HG03064 (cell line): ENCODE results near the gene PMEPA1.

ENCODE experiments used
- ATAC-seq: cut with Tn5 transposase; IDR thresholded peaks from one replicate; pipeline ENCODE4 v1.9.1; 2021; ENCODE audit warnings: low read depth; ENCODE audit not compliant: unreplicated experiment

PMEPA1 gene

DNA sequence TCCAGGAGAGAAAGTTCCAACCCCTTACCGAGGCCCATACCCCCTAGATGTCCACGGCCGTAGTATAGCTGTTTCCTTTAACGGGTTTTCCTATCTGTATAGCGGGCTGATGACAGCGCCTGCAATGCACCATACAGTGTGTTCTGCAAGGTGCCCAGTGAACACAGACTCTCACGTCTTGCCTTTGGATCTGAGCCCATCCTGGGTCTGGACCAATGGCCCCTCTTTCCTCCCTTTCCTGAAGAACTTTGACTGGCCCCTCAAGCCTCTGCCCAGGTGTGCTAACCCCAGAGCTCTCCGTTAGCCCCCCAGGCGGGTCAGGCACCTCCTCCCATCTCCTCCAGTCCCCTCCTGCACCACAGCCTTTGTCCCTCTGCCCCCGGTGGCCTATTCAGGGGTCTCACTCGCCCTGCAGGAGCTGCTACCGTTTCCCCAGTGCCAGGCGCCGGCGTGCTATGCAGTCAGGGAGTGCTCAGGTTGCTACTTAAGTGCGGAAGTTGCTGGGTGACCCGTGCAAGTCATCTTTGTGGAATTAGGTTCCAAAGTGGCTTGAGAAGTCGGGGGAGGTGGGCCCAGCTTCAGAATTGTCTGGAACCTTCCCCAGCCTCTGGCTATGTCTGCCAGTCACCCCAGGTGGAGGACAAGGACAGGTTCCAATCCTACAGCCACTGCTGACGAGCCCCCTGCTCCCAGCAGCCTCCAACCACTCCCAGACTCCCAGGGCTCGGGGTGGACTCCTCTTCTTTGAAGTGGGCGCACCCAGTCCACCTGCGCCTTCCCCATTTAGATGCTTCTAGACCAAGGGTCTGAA is 54.6 kb downstream of the PMEPA1 start:
- ATAC-seq: no peak

DNA sequence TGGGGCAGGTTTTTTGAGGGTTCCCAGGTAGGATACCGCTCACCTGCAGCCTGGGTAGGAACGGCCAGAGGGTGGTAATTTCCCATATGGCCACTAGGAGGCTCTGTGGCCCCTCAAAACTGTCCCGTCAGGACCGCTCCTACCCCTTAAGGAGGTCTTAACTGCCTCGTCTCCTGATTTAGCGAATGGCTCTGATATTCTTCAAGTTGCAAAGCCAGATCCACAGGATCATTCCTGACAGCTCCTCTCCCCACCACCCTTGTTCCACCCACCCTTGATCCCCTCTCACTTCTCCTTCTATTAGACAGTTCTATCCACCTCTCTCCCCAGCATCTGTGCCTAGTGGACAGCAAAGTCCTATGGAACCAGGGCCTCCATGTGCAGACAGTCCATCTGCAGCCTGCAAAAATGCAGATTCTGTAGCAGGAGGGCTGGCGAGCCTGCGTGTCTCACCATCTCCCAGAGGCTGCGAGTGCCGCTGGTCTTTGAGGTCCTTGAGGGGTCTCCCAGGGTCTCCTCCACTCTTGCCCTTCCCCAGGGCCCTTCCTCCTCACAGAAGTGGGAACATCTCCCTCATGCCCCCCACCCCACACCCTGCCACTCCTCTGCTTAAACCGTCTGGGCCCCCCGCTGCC is 55.3 kb downstream of the PMEPA1 start:
- ATAC-seq: no peak

DNA sequence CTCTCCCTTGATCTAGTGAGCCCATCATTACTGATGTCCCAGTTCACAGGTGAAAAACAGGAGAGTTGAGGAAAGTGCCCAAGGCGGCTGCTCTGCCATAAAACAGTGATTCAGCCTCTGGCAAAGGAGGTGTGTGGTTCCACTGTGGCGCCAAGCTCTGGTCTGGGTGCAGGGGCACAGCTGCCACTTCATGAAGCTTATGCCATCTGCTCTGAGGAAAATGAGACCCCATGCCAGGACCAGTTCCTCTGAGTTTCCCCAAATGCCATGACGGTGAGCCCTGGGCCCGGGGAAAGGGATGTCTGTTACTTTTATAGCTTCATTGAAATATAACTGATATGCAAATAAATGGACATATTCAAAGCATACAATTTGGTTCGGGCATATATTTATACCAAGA is 55.9 kb downstream of the PMEPA1 start:
- ATAC-seq: no peak

DNA sequence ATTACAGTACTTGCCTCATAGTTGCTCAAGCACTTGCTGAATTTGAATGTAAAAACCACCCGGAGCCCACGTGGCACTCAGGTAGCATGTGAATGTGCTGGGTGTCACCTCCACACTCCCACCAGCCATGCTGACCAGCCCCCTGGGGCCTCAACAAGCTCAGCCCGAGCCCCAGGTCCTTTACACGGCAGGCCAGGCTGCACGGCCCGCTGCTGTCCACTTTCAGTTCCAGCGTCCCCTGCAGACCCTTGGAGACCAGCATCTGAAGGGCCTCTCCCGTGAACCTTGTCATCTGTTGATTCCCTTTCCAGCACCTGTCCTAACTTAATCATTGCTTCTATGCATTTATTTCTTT is 56.3 kb downstream of the PMEPA1 start:
- ATAC-seq: no peak

DNA sequence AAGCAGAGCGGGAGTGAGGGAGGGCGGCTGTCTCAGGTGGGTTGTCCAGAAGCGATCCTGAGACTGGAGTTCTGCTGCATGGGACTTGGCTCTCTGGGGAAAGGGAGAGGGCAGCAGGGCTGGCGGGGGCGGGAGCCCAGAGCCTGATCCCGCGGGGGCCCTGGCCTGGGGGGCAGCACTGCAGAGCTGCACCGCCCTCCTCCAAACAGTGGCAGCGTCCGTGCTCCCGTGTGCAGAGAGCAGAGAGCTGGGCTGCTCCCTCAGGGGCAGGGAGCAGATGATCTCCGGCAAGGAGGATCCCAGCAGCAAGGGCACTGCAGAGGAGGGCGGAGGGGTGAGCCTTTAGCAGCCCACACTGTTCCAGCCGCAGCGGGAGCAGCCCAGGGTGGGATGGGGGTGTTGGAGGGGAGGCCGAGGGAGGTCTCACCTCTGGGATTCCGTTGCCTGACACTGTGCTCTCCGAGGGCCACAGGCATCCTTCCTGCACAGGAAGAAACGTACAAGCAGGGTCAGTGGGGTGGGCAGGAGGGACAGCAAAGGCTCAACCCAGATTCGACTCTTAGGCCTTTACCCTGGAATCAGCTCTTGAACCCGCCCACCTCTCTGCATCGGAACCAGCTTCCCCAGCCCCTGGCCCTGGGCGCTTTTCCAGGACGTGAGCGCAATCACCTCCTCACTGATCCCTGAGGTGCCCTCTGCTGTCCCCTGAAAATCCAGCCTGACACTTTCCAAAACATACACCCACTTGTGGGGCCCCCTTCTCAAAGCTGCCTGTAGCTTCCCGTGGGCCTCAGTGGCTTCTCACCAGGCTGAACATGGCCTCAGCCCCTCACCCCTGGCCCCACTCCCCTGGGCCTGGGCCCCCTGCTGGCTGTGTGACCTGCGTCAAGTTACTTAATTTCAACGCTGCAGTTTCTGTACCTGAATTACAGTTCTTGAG is 56.9 kb downstream of the PMEPA1 start:
- no peak for ATAC-seq

DNA sequence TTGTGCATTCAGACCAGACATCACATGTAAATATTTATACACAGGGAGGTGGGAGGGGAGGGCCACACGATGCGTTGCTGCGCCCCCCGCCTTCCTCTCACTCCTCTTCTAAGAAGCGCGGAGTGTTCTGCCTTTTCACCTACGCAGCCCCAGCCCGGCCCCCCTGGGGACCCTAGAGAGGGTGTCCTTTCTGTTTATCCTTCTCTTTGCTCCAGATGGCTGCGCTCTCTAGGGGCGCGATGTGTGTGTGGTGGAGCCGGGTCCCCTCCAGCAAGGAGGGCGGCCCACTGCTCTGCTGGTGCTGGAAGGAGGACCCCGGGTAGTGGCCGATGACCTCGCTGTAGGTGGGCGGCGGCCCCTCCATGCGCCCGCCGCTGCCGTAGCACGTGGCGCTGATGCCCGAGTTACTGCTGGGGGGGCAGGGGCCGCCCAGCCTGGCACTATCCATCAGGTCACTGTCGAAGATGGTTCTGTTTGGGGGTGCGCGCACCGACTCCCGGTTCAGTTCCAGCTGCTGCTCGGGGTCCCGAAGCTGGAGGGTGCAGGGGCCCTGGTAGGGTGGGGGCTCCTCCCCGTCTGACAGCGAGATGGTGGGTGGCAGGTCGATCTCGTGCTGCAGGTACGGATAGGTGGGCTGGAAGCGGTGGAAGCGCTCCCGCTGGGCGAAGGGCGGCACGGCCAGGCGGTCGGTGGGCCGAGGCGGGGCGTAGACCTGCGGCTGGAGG is 57.8 kb downstream of the PMEPA1 start:
- no peak for ATAC-seq

DNA sequence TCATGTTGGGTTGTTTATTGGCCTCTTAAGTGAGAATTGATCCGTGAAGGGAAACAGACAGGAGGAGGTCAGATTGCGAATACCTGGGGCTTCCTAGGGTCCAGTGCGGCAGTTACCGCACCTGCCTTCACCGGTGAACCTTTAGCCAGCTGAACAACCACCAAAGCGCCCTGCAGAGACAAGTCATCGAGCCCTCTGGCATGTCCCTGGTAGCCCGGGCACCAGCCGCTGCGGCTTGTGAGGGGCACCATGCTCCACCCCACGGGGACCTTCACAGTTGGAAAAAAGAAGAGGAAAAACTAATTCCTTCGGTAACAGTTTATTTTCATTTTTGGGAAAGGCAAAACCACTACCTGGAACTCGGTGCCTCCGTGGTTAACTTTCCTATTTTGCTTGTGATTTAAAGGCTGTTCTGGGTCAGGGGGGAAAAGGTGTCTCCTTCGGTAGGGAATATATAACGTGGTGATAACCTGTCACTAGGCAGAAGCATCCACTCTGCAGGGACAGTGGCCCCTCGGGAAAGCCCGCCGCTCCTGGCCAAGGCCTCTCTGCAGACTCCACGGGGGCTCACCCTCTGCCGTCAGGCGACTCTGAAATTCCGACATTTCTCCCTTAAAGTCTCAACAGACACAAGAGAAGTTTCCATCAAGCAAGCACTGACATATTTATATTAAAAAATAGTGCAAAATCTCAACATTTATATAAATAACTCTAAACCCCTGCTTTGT is 58.9 kb downstream of the PMEPA1 start:
- no peak for ATAC-seq

DNA sequence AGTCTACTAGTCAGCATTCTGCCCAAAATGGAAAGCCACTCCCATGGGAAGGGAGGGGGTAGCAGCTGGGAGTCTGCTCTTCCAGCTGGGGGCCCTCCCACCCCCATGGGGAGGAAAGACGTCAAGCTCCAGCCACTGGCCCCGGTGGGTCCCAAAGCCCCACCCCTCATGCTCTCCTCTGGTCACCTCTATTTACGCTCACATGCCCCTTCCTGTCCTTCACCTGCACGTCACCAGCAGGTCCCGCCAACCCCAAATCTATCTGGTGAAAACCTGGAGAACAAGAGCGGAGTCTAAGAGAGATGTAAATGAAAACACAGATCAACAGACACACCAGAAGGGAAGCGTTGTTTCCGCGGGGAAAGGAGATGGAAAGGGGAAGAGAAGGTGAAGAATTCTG is 59.5 kb downstream of the PMEPA1 start:
- no peak for ATAC-seq

DNA sequence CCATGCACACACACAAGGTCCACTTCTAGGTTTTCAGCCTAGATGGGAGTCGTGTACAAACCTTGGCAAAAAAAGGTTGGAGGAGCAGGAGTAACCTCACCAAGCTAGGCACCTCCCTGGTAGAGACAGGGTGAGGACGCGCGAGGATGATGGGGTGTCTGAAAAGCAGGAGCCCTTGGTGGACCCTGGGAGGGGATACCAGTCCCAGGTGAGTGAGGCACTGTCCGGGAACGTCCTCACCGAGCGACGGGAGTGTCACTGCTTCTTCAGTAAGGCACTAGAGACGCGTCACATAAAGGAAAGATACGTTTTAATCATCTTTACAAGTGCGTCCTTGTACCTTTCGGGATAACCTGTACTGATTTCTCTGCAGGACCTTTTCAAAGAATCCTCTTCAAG is 60.2 kb downstream of the PMEPA1 start:
- ATAC-seq: no peak

DNA sequence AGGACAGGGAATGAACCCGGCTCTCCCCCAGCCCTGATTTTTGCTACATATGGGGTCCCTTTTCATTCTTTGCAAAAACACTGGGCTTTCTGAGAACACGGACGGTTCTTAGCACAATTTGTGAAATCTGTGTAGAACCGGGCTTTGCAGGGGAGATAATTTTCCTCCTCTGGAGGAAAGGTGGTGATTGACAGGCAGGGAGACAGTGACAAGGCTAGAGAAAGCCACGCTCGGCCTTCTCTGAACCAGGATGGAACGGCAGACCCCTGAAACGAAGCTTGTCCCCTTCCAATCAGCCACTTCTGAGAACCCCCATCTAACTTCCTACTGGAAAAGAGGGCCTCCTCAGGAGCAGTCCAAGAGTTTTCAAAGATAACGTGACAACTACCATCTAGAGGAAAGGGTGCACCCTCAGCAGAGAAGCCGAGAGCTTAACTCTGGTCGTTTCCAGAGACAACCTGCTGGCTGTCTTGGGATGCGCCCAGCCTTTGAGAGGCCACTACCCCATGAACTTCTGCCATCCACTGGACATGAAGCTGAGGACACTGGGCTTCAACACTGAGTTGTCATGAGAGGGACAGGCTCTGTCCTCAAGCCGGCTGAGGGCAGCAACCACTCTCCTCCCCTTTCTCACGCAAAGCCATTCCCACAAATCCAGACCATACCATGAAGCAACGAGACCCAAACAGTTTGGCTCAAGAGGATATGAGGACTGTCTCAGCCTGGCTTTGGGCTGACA is 60.8 kb downstream of the PMEPA1 start:
- no peak for ATAC-seq

DNA sequence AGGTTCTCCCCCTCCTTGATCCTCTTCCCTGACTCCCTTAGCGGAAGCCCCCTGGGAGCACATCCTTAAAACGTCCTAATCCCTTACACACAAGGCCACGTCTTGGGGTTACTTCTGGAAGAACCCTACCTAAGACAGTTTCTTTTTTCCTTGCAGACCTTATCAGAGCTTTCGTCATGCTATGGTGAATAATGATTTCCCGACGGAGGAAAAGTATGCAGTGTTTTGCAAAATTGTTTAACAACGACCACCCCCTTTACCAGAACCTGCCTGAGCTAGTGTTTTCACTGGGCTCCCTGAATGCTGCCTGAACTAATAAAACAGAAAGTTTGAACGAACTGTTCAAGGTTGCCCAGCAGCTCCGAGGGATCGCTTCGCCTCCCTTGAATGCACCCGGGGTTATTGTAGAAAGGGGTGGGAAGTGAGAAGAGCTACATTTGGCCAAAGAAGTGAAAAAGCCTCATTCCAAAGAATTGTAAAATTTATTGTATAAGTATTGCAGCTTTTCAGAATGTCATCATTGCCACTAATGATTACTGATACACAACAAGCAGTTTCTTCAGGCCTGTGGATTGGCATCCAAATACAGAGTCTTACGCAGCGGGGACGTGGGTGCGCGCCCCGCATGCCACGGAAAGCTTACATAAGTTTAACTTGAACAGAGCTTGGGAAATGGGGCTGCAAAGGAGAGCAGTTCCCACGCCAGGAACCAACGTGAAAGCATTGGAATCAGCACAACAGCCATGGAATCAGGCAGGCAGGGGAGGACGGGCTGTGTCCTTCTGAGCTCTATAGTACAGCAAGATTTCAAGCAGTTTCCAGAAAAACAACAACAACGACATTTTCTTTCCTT is 61.7 kb downstream of the PMEPA1 start:
- ATAC-seq: no peak

DNA sequence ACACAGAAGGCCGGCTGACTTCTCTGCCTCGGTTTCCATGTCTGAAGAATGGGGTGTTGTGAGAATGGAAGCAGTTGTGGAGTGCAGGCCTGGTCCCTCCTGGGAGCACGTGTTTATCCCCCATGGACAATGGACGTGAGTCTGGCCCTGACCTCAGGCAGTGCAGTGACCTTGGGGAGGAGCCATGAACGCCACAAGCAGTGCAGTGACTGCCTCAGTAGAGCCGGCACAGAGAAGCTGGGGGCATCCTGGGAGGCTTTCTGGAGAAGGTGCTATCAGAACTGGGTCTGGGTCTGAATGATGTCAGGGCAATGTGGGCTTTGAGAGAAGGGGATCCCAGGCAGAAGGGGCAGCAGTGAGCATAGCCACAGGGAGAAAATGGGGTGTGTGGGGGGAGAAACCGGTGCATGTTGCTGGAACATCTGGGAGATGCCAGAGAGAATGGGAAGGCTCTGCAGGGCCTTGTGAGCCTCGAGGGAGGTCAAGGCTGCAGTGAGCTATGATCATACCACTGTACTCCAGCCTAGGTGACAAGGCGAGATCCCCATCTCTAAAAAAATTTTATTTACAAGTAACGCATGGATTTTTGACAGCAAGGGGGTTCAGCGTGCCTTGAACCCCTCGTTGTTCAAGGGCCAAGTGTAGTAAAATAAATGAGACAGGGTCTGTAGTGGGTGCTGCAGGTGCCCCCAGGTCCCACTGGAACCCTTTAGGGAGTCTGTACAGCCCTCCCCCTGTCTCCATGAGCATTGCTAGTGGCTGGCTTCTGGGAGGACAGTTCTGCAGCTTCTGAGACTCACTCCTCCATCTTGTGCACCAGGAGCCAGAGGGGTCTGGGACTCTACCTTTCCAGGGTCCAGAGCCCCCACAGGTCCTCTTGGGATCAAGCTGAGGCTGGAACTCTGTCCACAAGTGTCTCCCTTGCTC is 62.5 kb downstream of the PMEPA1 start:
- ATAC-seq: no peak

DNA sequence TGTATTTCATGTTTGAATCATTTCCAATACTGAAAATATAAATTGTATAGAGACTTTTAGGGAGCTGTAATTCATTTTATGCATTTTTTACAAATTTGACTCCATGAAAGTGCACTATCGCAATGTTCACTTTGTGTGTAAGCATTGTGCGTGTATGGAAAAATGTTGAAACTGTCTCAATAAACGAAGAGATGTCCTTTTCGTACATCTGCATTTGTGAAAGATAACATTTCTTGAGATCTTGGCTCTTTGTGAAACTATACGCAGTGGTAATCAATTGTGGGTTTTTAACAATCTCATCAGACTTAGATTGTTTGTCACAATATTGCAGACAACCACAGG is 70.9 kb downstream of the PMEPA1 start:
- ATAC-seq: no peak

DNA sequence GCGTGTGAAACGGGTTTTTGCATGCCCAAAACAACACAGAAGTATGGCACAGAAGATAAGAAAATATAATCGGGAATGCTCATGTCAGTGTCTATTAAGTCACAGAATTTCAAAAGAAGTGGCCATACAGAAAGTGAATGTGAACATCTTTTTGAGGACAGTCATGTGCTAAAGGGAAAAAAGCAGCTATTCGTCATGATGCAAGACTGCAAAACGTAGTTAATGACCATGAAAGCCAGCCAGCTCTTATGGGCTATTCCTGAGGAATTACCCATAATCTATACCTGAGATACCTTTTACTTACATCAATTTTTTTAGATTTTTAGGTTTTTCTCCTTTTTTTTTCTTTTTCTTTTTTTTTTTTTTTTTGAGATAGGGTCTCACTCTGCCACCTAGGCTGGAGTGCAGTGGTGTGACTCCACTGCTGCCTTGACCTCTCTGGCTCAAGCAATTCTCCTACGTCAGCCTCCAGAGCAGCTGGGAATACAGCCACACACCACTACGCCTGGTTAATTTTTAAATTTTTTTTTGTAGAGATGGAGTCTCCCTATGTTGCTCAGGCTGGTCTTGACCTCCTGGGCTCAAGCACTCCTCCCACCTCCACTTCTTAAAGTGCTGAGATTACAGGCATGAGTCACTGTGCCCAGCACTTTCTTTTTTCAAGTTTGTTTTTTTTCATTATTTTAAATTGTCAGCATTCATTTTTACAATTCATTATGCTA is 71.5 kb downstream of the PMEPA1 start:
- ATAC-seq: no peak

DNA sequence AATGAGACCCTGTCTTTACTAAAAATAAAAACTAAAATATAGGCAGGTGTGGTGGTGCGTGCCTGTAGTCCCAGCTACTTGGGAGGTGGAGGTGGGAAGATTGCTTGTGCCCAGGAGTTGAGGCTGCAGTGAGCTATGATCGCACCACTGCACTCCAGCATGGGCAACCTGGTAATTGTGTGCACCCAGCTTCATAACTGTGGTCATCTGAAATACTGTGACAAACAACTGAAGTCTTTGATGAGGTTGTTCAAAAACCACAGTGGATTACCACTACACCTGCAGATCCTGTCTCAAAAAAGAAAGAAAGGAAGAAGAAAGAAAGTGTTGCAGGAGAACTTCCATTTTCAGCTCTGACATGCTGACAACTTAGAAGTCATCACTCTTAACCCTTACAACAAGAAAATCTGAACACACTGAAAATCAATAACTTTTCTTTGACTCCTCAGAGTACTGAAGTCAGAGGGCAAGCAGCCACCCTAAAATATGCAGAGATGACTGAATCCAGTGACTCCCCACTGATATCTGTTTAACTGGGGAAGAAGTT is 75.8 kb downstream of the PMEPA1 start:
- no peak for ATAC-seq

DNA sequence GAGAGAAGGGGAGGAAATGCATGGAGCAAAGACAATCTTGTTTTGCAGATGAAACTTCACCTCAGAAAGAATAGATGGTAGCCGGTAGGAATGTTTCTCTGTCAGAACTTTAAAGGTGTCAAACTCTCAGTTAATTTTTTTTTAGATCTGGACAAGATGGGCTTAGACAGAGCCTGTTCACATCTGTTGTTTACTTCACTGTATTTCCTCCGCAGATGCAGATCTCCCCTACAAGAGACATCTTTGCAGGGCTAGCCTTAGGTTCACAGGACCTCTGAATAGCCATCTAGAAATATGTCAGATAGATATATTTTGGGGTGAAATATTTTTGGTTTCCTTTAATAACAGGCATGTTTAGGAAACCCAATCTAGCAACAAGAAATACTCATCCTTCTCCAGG is 77.5 kb downstream of the PMEPA1 start:
- ATAC-seq: no peak

DNA sequence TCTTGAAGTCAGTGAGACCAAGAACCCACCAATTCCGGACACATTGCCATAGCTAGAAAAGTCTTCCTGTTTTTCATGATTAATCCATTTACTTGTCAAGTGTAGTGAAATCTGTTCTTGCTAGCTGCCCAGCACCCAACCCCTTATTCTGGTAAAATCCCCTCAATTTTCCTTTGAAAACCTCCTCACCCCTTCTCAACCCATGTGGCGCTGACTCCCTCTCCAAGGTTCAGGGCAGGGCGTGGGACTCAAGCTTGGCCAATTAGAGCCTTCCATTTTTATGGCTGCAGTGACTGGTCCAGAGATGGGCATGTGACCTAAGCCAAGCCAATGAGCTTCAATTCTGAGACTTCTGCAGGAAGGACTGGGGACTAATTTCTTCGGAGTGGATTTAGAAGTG is 79.8 kb downstream of the PMEPA1 start:
- ATAC-seq: no peak
